GM18520 (cell line): ENCODE measurements around the gene RPL15.
A peak's percentile ranks its signal among the peaks of the same experiment; 100 is the strongest.
"Not testable (repeated sequence)": the region's sequence is repeated elsewhere in the genome, so short reads cannot be mapped to it uniquely, and the experiment has no call there.

ENCODE experiments used
- ATAC-seq: cut with Tn5 transposase; IDR thresholded peaks from one replicate; pipeline ENCODE4 v1.9.1; 2021; ENCODE audit not compliant: unreplicated experiment

Gene RPL15

GRCh38 chr3:23889386-23889785, 27.5 kb upstream of the RPL15 start:
- no peak for ATAC-seq

GRCh38 chr3:23889950-23890349, 27.0 kb upstream of the RPL15 start:
- no peak for ATAC-seq

- no peak for ATAC-seq
Measured at GRCh38 chr3:23894254-23895061, 22.5 kb upstream of the RPL15 start.

GRCh38 chr3:23895181-23895580, 21.8 kb upstream of the RPL15 start:
- no peak for ATAC-seq

GRCh38 chr3:23900744-23901143, 16.2 kb upstream of the RPL15 start:
- ATAC-seq = no peak

GRCh38 chr3:23904545-23904944, 12.4 kb upstream of the RPL15 start:
- no peak for ATAC-seq

GRCh38 chr3:23909341-23909740, 7.6 kb upstream of the RPL15 start:
- ATAC-seq = no peak

GRCh38 chr3:23911397-23911796, 5.5 kb upstream of the RPL15 start:
- ATAC-seq = no peak

GRCh38 chr3:23912335-23912734, 4.6 kb upstream of the RPL15 start:
- not testable (repeated sequence) for ATAC-seq

GRCh38 chr3:23913182-23913581, 3.8 kb upstream of the RPL15 start:
- ATAC-seq = no peak

- ATAC-seq = no peak
Measured at GRCh38 chr3:23913873-23914743, 2.8 kb upstream of the RPL15 start.

- ATAC-seq = no peak
Measured at GRCh38 chr3:23915537-23916108, 1.3 kb upstream of the RPL15 start.

GRCh38 chr3:23916152-23916885, 613 bp upstream of the RPL15 start:
- ATAC-seq = peak; percentile 32

GRCh38 chr3:23917679-23918303, 859 bp downstream of the RPL15 start:
- not testable (repeated sequence) for ATAC-seq

- ATAC-seq = not testable (repeated sequence)
Measured at GRCh38 chr3:23918331-23918730, 1.4 kb downstream of the RPL15 start.

- no peak for ATAC-seq
Measured at GRCh38 chr3:23919628-23920027, 2.7 kb downstream of the RPL15 start.

GRCh38 chr3:23920151-23920655, 3.3 kb downstream of the RPL15 start:
- no peak for ATAC-seq

- no peak for ATAC-seq
Measured at GRCh38 chr3:23921052-23921511, 4.2 kb downstream of the RPL15 start.

- no peak for ATAC-seq
Measured at GRCh38 chr3:23923786-23924185, 6.9 kb downstream of the RPL15 start.

GRCh38 chr3:23926246-23926645, 9.3 kb downstream of the RPL15 start:
- no peak for ATAC-seq
